Colonic mucosa (tissue), 4 donors: ENCODE data around the gene PPIL6. TPM values are rescaled to one million over a fixed set of nuclear protein-coding genes. Genes with fewer than 3 reads are reported as not detected.

Experiments used
- DNase-seq: peaks from one replicate; pipeline ENCODE4 v3.0.0-alpha.2; 2020
- H3K27ac ChIP-seq: fragments of 200-600 bp; one replicate; pipeline ENCODE4 v1.8.0; 2021
- H3K27me3 ChIP-seq: fragments of 200-600 bp; one replicate; pipeline ENCODE4 v1.8.0; 2021
- H3K36me3 ChIP-seq: fragments of 200-600 bp; one replicate; pipeline ENCODE4 v1.8.0; 2021
- H3K4me1 ChIP-seq: fragments of 200-600 bp; one replicate; pipeline ENCODE4 v1.8.0; 2021; ENCODE audit warnings: mild to moderate bottlenecking
- H3K4me3 ChIP-seq: fragments of 200-600 bp; one replicate; pipeline ENCODE4 v1.8.0; 2021
- H3K9ac ChIP-seq, 2 donors: one replicate each; pipeline ENCODE4 v1.7.0; 2013; ENCODE audit warnings: control low read depth in 2 of 2, low read depth in 2 of 2, low read length in 2 of 2
- H3K9me3 ChIP-seq: fragments of 200-600 bp; one replicate; pipeline ENCODE4 v1.8.0; 2021
- CTCF ChIP-seq: fragments of 200-600 bp; IDR thresholded peaks from one replicate; pipeline ENCODE4 v1.8.0; 2022; ENCODE audit warnings: antibody characterized with exemption, mild to moderate bottlenecking
- intact Hi-C: fragments of 100-400 bp; cut with DNase I; formaldehyde crosslinking; loops from one replicate; pipeline ENCODE4 v1.14.1; 2022
- total RNA-seq, 2 donors: library from RNA; stranded (reverse); fragmentation: NEBNext Ultra II Directional in 1 of 2; extraction: Animal tissue kit (Norgen Biotek cat#: 25700) in 1 of 2; gene quantifications; one replicate each; pipeline ENCODE4 v1.2.1, GENCODE V29; 2021
- donor health status: healthy.
- donor health status: DM: no; HTN: no; CAD: no.
- donor health status: DM: no; HTN: no; CAD: no.

Gene PPIL6
- total RNA-seq, 2 donors from 2014 or later, result 0.91 to 1.5 TPM

- peak overlapping the region; percentile 24 for H3K4me3 ChIP-seq
- no peak for TF ChIP-seq CTCF
- no peaks in the 10 kb centered on the region for H3K27me3 ChIP-seq
- intact Hi-C loops, result no loop called here
- H3K27ac ChIP-seq, result peak overlapping the region; percentile 4
- peaks cover 5% of the 10 kb centered on the region for H3K4me1 ChIP-seq
- no peak for DNase-seq
- H3K9ac ChIP-seq, result peak overlapping the region; percentile 58 to 61
- no peaks in the 10 kb centered on the region for H3K36me3 ChIP-seq
- H3K9me3 ChIP-seq, result no peaks in the 10 kb centered on the region
These were observed 43.3 kb upstream of the PPIL6 start for GRCh38 chr6:109483735-109484057.

GRCh38 chr6:109482905-109483734 is 42.7 kb upstream of the PPIL6 start, which contains the start of gene ZBTB24:
Gene ZBTB24 (minus strand): TSS chr6:109483219. CDS start chr6:109482026, 1,193 bp downstream.
- Histone ChIP-seq H3K4me1 (peaks cover 5% of the 10 kb centered on the region), H3K9me3 (no peaks in the 10 kb centered on the region), H3K27ac (peak within 1 kb of the TSS; percentile 82), H3K27me3 (no peaks in the 10 kb centered on the region), H3K36me3 (no peaks in the 10 kb centered on the region), H3K9ac (peak within 1 kb of the TSS; percentile 81 to 89), H3K4me3 (peak within 1 kb of the TSS; percentile 96)
- intact Hi-C loops, result no loop called here
- DNase-seq, result peak; percentile 94
- no peak for TF ChIP-seq CTCF

- H3K36me3 ChIP-seq, result no peaks in the 10 kb centered on the region
- H3K27me3 ChIP-seq, result no peaks in the 10 kb centered on the region
- no peak overlapping the region for H3K9ac ChIP-seq
- H3K4me3 ChIP-seq, result no peak overlapping the region
- intact Hi-C loops, result no loop called here
- no peak for TF ChIP-seq CTCF
- no peak overlapping the region for H3K27ac ChIP-seq
- no peaks in the 10 kb centered on the region for H3K9me3 ChIP-seq
- DNase-seq, result no peak
- H3K4me1 ChIP-seq, result peaks cover 5% of the 10 kb centered on the region
These were observed 40.6 kb upstream of the PPIL6 start for GRCh38 chr6:109480993-109481480.

- intact Hi-C loops, result no loop called here
- H3K4me1 ChIP-seq, result peaks cover 5% of the 10 kb centered on the region
- peak overlapping the region; percentile 10 for H3K4me3 ChIP-seq
- peaks cover 7% of the 10 kb centered on the region for H3K36me3 ChIP-seq
- H3K9ac ChIP-seq, result peak overlapping the region in 1 of 2 donors; percentile 26
- H3K27me3 ChIP-seq, result no peaks in the 10 kb centered on the region
- TF ChIP-seq CTCF, result no peak
- no peaks in the 10 kb centered on the region for H3K9me3 ChIP-seq
- no peak overlapping the region for H3K27ac ChIP-seq
- DNase-seq, result no peak
These were observed 38.6 kb upstream of the PPIL6 start for GRCh38 chr6:109478841-109479624.

- Histone ChIP-seq H3K36me3 (peaks cover 7% of the 10 kb centered on the region), H3K27ac (no peak overlapping the region)
- intact Hi-C loops, result no loop called here
These were observed 37.9 kb upstream of the PPIL6 start for GRCh38 chr6:109478222-109478805.

More at GRCh38 chr6:109478222-109478805, 37.9 kb upstream of the PPIL6 start:
- Histone ChIP-seq H3K4me1 (peaks cover 5% of the 10 kb centered on the region), H3K9me3 (no peaks in the 10 kb centered on the region), H3K27me3 (no peaks in the 10 kb centered on the region), H3K9ac (no peak overlapping the region), H3K4me3 (no peak overlapping the region)
- DNase-seq, result no peak
- TF ChIP-seq CTCF, result no peak
